Natural killer cell (primary cell): ENCODE data around the gene ULK4. TPM values are rescaled to one million over a fixed set of nuclear protein-coding genes. Genes with fewer than 3 reads are reported as not detected.

ENCODE experiments used
- ATAC-seq, 3 donors: fragments of 150-1000 bp in 2 of 3; fragments of 200-7000 bp in 1 of 3; cut with Tn5 transposase; 1 replicate in 1 of 3; 2 replicates in 2 of 3; pipeline ENCODE4 v1.10.0; 2021; ENCODE audit warnings: mild to moderate bottlenecking in 2 of 3, moderate library complexity in 2 of 3
- DNase-seq, 2 donors: peaks; one replicate each; pipeline versions ENCODE4 v3.0.0 to v3.0.0-alpha.2; 2013 to 2021; ENCODE audit warnings: mixed read lengths in 1 of 2
- H3K27ac ChIP-seq: one replicate; pipeline ENCODE4 v1.5.1; 2013; ENCODE audit warnings: mild to moderate bottlenecking, low read length
- H3K27me3 ChIP-seq: one replicate; pipeline ENCODE4 v1.6.1; 2013; ENCODE audit warnings: low read length; ENCODE audit not compliant: control insufficient read depth, insufficient read depth
- H3K36me3 ChIP-seq: one replicate; pipeline ENCODE4 v1.6.1; 2013; ENCODE audit warnings: low read length; ENCODE audit not compliant: control insufficient read depth, insufficient read depth
- H3K4me1 ChIP-seq: one replicate; pipeline ENCODE4 v1.6.1; 2013; ENCODE audit warnings: low read length; ENCODE audit not compliant: control insufficient read depth, insufficient read depth
- H3K4me3 ChIP-seq: one replicate; pipeline ENCODE4 v1.5.1; 2013; ENCODE audit warnings: low read length
- H3K9me3 ChIP-seq: one replicate; pipeline ENCODE4 v1.6.1; 2013; ENCODE audit warnings: low read length; ENCODE audit not compliant: control insufficient read depth, insufficient read depth
- H3K27ac Mint-ChIP-seq, 2 donors: one replicate each; pipeline ENCODE4 v1.8.0; 2022; ENCODE audit warnings: mild to moderate bottlenecking in 2 of 2, mixed read lengths in 2 of 2, moderate library complexity in 1 of 2
- H3K27me3 Mint-ChIP-seq, 2 donors: one replicate each; pipeline ENCODE4 v1.8.0; 2022; ENCODE audit warnings: low read depth in 2 of 2, mixed read lengths in 2 of 2
- H3K36me3 Mint-ChIP-seq: one replicate; pipeline ENCODE4 v1.8.0; 2022; ENCODE audit warnings: mixed read lengths
- H3K4me1 Mint-ChIP-seq, 2 donors: one replicate each; pipeline ENCODE4 v1.8.0; 2022; ENCODE audit warnings: mixed read lengths in 2 of 2
- H3K4me3 Mint-ChIP-seq: one replicate; pipeline ENCODE4 v1.8.0; 2022; ENCODE audit warnings: mild to moderate bottlenecking, moderate library complexity, mixed read lengths
- H3K9me3 Mint-ChIP-seq, 2 donors: one replicate each; pipeline ENCODE4 v1.8.0; 2022; ENCODE audit warnings: mixed read lengths in 2 of 2
- WGBS: methylation state at CpG from one replicate; pipeline ENCODE4 v1.1.7; 2013; ENCODE audit warnings: missing lambda C conversion rate; ENCODE audit not compliant: insufficient coverage; 5-methylcytosine and 5-hydroxymethylcytosine counted together
- intact Hi-C: fragments of 100-400 bp; cut with micrococcal nuclease; formaldehyde crosslinking; loops from one replicate; pipeline ENCODE4 v1.14.2; 2022
- total RNA-seq, 4 donors: library from RNA; stranded (reverse); fragments of 120-200 nt in 1 of 4; gene quantifications; one replicate each; pipeline versions ENCODE4 v1.2.3 to v1.2.4, GENCODE V29; 2013 to 2022
- TF ChIP-seq, protein P1 (sequence below): fragments of 200-600 bp; IDR thresholded peaks from one replicate; pipeline ENCODE4 v1.8.0; 2022; ENCODE audit warnings: antibody characterized with exemption

The ULK4 gene
- total RNA-seq, 3 donors from 2014 or later (not counting 1 experiment from before 2014, with no cell fraction given) = 19.2 to 25.7 (median 21.2) TPM

GRCh38 chr3:41224120-41224806 is 737.6 kb downstream of the ULK4 start:
- Mint-ChIP-seq H3K4me3 (peak overlapping the region; percentile 1), H3K4me1 (peaks cover 74 to 80% of the 10 kb centered on the region in 2 donors), H3K9me3 (no peaks in the 10 kb centered on the region), H3K27me3 (no peaks in the 10 kb centered on the region), H3K27ac (peak overlapping the region; percentile 44 to 73), H3K36me3 (peaks cover 26% of the 10 kb centered on the region)
- DNase-seq (no peak), ATAC-seq (no peak)
- H3K4me1 ChIP-seq = peaks cover 6% of the 10 kb centered on the region
- H3K27ac ChIP-seq = no peak overlapping the region
- H3K4me3 ChIP-seq = no peak overlapping the region
- no peaks in the 10 kb centered on the region for H3K27me3 ChIP-seq
- TF ChIP-seq, protein P1, sequence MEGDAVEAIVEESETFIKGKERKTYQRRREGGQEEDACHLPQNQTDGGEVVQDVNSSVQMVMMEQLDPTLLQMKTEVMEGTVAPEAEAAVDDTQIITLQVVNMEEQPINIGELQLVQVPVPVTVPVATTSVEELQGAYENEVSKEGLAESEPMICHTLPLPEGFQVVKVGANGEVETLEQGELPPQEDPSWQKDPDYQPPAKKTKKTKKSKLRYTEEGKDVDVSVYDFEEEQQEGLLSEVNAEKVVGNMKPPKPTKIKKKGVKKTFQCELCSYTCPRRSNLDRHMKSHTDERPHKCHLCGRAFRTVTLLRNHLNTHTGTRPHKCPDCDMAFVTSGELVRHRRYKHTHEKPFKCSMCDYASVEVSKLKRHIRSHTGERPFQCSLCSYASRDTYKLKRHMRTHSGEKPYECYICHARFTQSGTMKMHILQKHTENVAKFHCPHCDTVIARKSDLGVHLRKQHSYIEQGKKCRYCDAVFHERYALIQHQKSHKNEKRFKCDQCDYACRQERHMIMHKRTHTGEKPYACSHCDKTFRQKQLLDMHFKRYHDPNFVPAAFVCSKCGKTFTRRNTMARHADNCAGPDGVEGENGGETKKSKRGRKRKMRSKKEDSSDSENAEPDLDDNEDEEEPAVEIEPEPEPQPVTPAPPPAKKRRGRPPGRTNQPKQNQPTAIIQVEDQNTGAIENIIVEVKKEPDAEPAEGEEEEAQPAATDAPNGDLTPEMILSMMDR = no peak
- peaks cover 42% of the 10 kb centered on the region for H3K36me3 ChIP-seq
- no peaks in the 10 kb centered on the region for H3K9me3 ChIP-seq
- intact Hi-C loops = no loop called here
- 97% methylated on average over 3 of the region's 3 CpGs for WGBS

DNA sequence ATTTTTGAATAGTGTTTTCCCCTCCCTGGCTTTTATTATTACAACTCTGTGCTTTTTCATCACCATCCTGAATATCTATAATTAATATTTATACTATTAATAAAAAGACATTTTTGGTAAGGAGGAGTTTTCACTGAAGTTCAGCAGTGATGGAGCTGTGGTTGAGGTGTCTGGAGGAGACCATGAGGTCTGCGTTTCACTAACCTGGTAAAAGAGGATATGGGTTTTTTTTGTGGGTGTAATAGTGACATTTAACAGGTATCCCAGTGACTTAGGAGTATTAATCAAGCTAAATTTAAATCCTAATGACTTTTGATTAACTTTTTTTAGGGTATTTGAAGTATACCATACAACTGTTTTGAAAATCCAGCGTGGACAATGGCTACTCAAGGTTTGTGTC is 738.2 kb downstream of the ULK4 start:
- H3K4me3 ChIP-seq = no peak overlapping the region
- H3K27me3 ChIP-seq = no peaks in the 10 kb centered on the region
- H3K9me3 ChIP-seq = no peaks in the 10 kb centered on the region
- Mint-ChIP-seq H3K36me3 (peaks cover 24% of the 10 kb centered on the region), H3K9me3 (no peaks in the 10 kb centered on the region), H3K27ac (peak overlapping the region; percentile 44 to 73), H3K4me1 (peaks cover 75 to 80% of the 10 kb centered on the region in 2 donors), H3K4me3 (no peak overlapping the region), H3K27me3 (no peaks in the 10 kb centered on the region)
- DNase-seq = no peak
- intact Hi-C loops = no loop called here
- WGBS = 37% methylated on average over 2 of the region's 2 CpGs
- TF ChIP-seq, protein P1 = no peak
- peak in 1 of 3 donors; percentile 61 for ATAC-seq
- H3K4me1 ChIP-seq = peaks cover 6% of the 10 kb centered on the region
- peaks cover 42% of the 10 kb centered on the region for H3K36me3 ChIP-seq
- no peak overlapping the region for H3K27ac ChIP-seq

DNA sequence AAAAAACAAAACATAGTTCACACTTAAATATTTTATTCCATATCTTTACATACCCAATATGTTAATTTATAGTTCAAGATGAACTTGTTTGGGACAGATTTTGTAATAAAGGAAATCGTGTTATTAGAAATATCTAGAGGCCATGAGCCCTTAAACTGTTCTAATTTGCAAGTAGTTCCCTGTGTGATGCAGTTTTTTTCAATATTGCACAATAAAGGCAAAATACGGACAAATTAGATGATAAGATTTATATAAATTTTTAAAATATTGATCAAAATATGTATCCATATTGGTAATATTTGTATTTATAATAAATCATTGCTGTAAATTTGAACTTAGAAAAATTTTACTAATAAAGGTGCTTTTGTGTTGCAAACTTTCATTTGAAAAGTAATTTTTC is 738.8 kb downstream of the ULK4 start:
- TF ChIP-seq, protein P1 = no peak
- no peaks in the 10 kb centered on the region for H3K27me3 Mint-ChIP-seq
- H3K4me1 ChIP-seq = peaks cover 6% of the 10 kb centered on the region
- H3K4me3 ChIP-seq = no peak overlapping the region
- ATAC-seq (no peak), DNase-seq (no peak)
- no peaks in the 10 kb centered on the region for H3K27me3 ChIP-seq
- peaks cover 18% of the 10 kb centered on the region for H3K36me3 Mint-ChIP-seq
- H3K9me3 ChIP-seq = no peaks in the 10 kb centered on the region
- intact Hi-C loops = no loop called here
- no peak overlapping the region for H3K4me3 Mint-ChIP-seq
- no peak overlapping the region for H3K27ac ChIP-seq
- H3K36me3 ChIP-seq = peaks cover 37% of the 10 kb centered on the region
- H3K4me1 Mint-ChIP-seq = peaks cover 75 to 77% of the 10 kb centered on the region in 2 donors
- WGBS = 100% methylated on average over 1 of the region's 2 CpGs
- H3K9me3 Mint-ChIP-seq = no peaks in the 10 kb centered on the region
- H3K27ac Mint-ChIP-seq = peak overlapping the region; percentile 13 to 67

DNA sequence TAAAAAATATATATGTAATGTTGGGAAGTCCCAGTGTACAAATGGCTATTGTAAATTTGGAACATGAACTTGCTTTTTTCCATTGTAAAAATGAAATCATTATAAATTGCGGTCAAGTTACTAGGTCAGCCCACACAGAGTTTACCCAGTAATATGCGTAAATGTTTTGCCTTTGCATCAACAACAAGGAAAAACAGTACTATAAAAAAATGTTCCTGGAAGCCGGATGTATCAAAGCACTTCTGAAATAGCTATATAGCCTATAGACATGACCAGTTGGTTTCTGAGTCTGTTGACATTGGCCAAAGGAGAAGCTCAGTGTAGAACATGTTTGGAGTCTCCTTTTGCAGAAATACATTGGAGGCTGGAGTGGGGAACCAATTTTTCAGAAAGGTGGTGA is 739.4 kb downstream of the ULK4 start:
- intact Hi-C loops = no loop called here
- Histone ChIP-seq H3K36me3 (peaks cover 34% of the 10 kb centered on the region), H3K27me3 (no peaks in the 10 kb centered on the region), H3K4me3 (no peak overlapping the region), H3K9me3 (no peaks in the 10 kb centered on the region), H3K4me1 (peaks cover 6% of the 10 kb centered on the region), H3K27ac (no peak overlapping the region)
- TF ChIP-seq, protein P1 = no peak
- 97% methylated on average over 3 of the region's 3 CpGs for WGBS
- no peak for DNase-seq
- ATAC-seq = no peak
- no peaks in the 10 kb centered on the region for H3K27me3 Mint-ChIP-seq
- peak overlapping the region; percentile 40 for H3K4me3 Mint-ChIP-seq
- peaks cover 12% of the 10 kb centered on the region for H3K36me3 Mint-ChIP-seq
- no peaks in the 10 kb centered on the region for H3K9me3 Mint-ChIP-seq
- peak overlapping the region; percentile 13 to 67 for H3K27ac Mint-ChIP-seq
- H3K4me1 Mint-ChIP-seq = peaks cover 74 to 77% of the 10 kb centered on the region in 2 donors
